Measurements from ENCODE around the gene ARHGEF17.

DNA sequence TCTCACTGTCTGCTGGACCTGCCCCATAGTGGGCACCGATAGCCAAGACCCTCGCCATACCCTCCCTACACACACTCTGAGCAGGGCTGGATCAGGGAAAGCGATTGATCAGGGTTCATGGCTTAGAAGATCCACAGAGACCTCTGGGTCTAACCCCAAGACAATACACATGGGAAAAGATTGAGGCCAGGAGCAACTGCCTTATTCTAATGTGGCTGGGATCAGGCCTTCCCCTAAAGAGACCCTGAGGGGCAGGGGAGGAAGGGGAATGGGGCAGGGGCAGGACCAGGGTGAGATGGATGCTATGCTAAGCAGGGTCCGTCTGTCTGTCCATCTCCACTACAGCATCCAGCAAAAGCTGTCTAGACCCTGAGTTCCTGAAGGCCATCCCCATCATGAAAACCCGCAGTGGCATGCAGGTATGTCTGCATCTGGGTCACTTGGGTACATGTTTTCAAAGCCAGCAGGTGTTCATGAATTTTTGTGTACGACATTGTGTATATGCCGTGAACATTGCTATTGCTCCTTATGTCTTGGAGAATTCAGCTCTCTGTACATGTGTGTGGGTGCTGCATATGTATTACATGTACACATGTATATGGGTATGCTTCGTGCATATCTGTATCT lies 52.8 kb downstream of the ARHGEF17 start:
- TF ChIP-seq EZH2phosphoT487 (IDR thresholded peaks at IDR 0.05; ENCODE audit: low read length): no peak
- no peak for TF ChIP-seq EZH2 (optimal IDR thresholded peaks at IDR 0.05; ENCODE audit: low read depth, low read length)
- TF ChIP-seq, protein P1, sequence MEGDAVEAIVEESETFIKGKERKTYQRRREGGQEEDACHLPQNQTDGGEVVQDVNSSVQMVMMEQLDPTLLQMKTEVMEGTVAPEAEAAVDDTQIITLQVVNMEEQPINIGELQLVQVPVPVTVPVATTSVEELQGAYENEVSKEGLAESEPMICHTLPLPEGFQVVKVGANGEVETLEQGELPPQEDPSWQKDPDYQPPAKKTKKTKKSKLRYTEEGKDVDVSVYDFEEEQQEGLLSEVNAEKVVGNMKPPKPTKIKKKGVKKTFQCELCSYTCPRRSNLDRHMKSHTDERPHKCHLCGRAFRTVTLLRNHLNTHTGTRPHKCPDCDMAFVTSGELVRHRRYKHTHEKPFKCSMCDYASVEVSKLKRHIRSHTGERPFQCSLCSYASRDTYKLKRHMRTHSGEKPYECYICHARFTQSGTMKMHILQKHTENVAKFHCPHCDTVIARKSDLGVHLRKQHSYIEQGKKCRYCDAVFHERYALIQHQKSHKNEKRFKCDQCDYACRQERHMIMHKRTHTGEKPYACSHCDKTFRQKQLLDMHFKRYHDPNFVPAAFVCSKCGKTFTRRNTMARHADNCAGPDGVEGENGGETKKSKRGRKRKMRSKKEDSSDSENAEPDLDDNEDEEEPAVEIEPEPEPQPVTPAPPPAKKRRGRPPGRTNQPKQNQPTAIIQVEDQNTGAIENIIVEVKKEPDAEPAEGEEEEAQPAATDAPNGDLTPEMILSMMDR (IDR thresholded peaks at IDR 0.05; ENCODE audit: low read length): no peak

Measured in MM.1S (cell line).